B cell (primary cell): ENCODE results near the gene RABGAP1L. TPM values are rescaled to one million over a fixed set of nuclear protein-coding genes. Genes with fewer than 3 reads are reported as not detected.

Experiments used
- ATAC-seq: fragments of 200-7000 bp; cut with Tn5 transposase; one replicate; pipeline ENCODE4 v1.10.0; 2021; ENCODE audit warnings: low read depth, mild to moderate bottlenecking, moderate number of reproducible peaks, moderate library complexity
- CTCF ChIA-PET: fragments of 350-600 bp; sonication (Branson Sonifier 250); formaldehyde crosslinking; loops from one replicate; lab custom pipeline; 2021; ENCODE audit warnings: antibody characterized with exemption, inconsistent platforms; lab: Charles Lee
- POLR2A ChIA-PET: fragments of 350-600 bp; sonication (Branson Sonifier 250); formaldehyde crosslinking; loops from one replicate; lab custom pipeline; 2021; ENCODE audit warnings: antibody characterized with exemption; lab: Charles Lee
- DNase-seq: peaks from one replicate; pipeline ENCODE4 v3.0.0; 2013
- H2AFZ ChIP-seq: 2 replicates; pipeline ENCODE4 v1.6.1; 2012; ENCODE audit warnings: mild to moderate bottlenecking, low read depth, low read length; ENCODE audit not compliant: insufficient read depth, poor library complexity, severe bottlenecking
- H3K27ac ChIP-seq, 2 donors: 1 replicate in 1 of 2; 2 replicates in 1 of 2; pipeline ENCODE4 v1.5.1; 2012 to 2013; ENCODE audit warnings: low read length in 2 of 2, mild to moderate bottlenecking in 2 of 2, moderate library complexity in 1 of 2
- H3K27me3 ChIP-seq, 4 experiments: fragments of 200-600 bp in 1 of 4; sonication (generic) in 1 of 4; replicated peaks in 1 of 4; 1 replicate in 2 of 4; 2 replicates in 2 of 4; pipeline versions ENCODE4 v1.6.1 to v1.7.0; 2013 to 2016; ENCODE audit warnings: low read length in 3 of 4, mild to moderate bottlenecking in 2 of 4, mixed read lengths in 1 of 4, moderate library complexity in 1 of 4; ENCODE audit not compliant: insufficient read depth in 4 of 4, control insufficient read depth in 3 of 4; ENCODE audit errors: control extremely low read depth in 1 of 4
- H3K36me3 ChIP-seq, 2 experiments: replicated peaks in 1 of 2; 1 replicate in 1 of 2; 2 replicates in 1 of 2; pipeline versions ENCODE4 v1.6.1 to v1.7.1; 2013; ENCODE audit warnings: low read length in 1 of 2; ENCODE audit not compliant: insufficient read depth in 2 of 2, control insufficient read depth in 1 of 2; ENCODE audit errors: control extremely low read depth in 1 of 2, extremely low read depth in 1 of 2
- H3K4me1 ChIP-seq, 2 donors: fragments of 200-600 bp in 1 of 2; sonication (generic) in 1 of 2; 1 replicate in 1 of 2; 2 replicates in 1 of 2; pipeline versions ENCODE4 v1.5.1 to v1.6.1; 2013 to 2017; ENCODE audit warnings: low read length in 2 of 2; ENCODE audit not compliant: control insufficient read depth in 2 of 2, insufficient read depth in 2 of 2
- H3K4me2 ChIP-seq: replicated peaks from 2 replicates; pipeline ENCODE3; 2012; ENCODE audit warnings: mild to moderate bottlenecking, low read depth, low read length; ENCODE audit not compliant: poor library complexity, severe bottlenecking
- H3K4me3 ChIP-seq, 5 experiments: fragments of 200-600 bp in 1 of 5; sonication (generic) in 1 of 5; 1 replicate in 3 of 5; 2 replicates in 2 of 5; pipeline versions ENCODE4 v1.5.1 to v1.7.0; 2011 to 2016; ENCODE audit warnings: low read length in 4 of 5, mild to moderate bottlenecking in 4 of 5, low read depth in 2 of 5, control low read depth in 1 of 5, moderate library complexity in 1 of 5; ENCODE audit not compliant: insufficient read depth in 1 of 5; ENCODE audit errors: control extremely low read depth in 1 of 5, extremely low read depth in 1 of 5
- H3K79me2 ChIP-seq: fragments of 200-600 bp; sonication (generic); one replicate; pipeline ENCODE4 v1.6.0; 2016; ENCODE audit warnings: low read length; ENCODE audit not compliant: control insufficient read depth, insufficient read depth
- H3K9ac ChIP-seq: fragments of 200-600 bp; sonication (generic); 2 replicates; pipeline ENCODE4 v1.6.1; 2017; ENCODE audit warnings: mild to moderate bottlenecking, low read length, moderate library complexity
- H3K9me3 ChIP-seq, 3 donors: one replicate each; pipeline versions ENCODE4 v1.6.1 to v1.7.1; 2013; ENCODE audit warnings: low read length in 2 of 3; ENCODE audit not compliant: control insufficient read depth in 2 of 3, insufficient read depth in 1 of 3; ENCODE audit errors: control extremely low read depth in 1 of 3
- H4K20me1 ChIP-seq: 2 replicates; pipeline ENCODE4 v1.6.0; 2012; ENCODE audit warnings: mild to moderate bottlenecking, low read length; ENCODE audit not compliant: insufficient read depth, control insufficient read depth, poor library complexity, severe bottlenecking
- H3K27ac Mint-ChIP-seq: one replicate; pipeline ENCODE4 v1.8.0; 2021; ENCODE audit warnings: mixed read lengths
- H3K27me3 Mint-ChIP-seq: one replicate; pipeline ENCODE4 v1.8.0; 2021; ENCODE audit warnings: mixed read lengths
- H3K4me1 Mint-ChIP-seq: one replicate; pipeline ENCODE4 v1.8.0; 2021; ENCODE audit warnings: mixed read lengths
- H3K4me3 Mint-ChIP-seq: one replicate; pipeline ENCODE4 v1.8.0; 2021; ENCODE audit warnings: mixed read lengths
- H3K9me3 Mint-ChIP-seq: one replicate; pipeline ENCODE4 v1.8.0; 2022; ENCODE audit warnings: mixed read lengths; ENCODE audit not compliant: insufficient read depth
- CTCF ChIP-seq: fragments of 200-600 bp; IDR thresholded peaks from one replicate; pipeline ENCODE4 v1.8.0; 2022; ENCODE audit warnings: antibody characterized with exemption, mild to moderate bottlenecking
- EZH2 ChIP-seq: IDR thresholded peaks from 2 replicates; pipeline ENCODE4 v1.6.1; 2012; ENCODE audit warnings: borderline replicate concordance, low read depth, mild to moderate bottlenecking, moderate library complexity, low read length; ENCODE audit not compliant: insufficient read depth, poor library complexity, severe bottlenecking
- intact Hi-C: fragments of 100-400 bp; cut with micrococcal nuclease; formaldehyde crosslinking; loops from one replicate; pipeline ENCODE4 v1.10.0; 2022
- polyA plus RNA-seq: library from polyadenylated mRNA; depleted of rRNA; stranded (reverse); fragments of >200 nt; gene quantifications from 2 replicates; pipeline ENCODE4 v1.2.3, GENCODE V29; 2012
- total RNA-seq, 2 donors: library from RNA; stranded (reverse); fragments of 120-200 nt in 1 of 2; gene quantifications; 1 replicate in 1 of 2; 2 replicates in 1 of 2; pipeline versions ENCODE4 v1.2.3 to v1.2.4, GENCODE V29; 2013 to 2022

Gene RABGAP1L
- total and polyA plus RNA-seq, 2 donors (not counting 1 experiment from before 2014, with no cell fraction given) = 34.9 to 159 TPM

DNA sequence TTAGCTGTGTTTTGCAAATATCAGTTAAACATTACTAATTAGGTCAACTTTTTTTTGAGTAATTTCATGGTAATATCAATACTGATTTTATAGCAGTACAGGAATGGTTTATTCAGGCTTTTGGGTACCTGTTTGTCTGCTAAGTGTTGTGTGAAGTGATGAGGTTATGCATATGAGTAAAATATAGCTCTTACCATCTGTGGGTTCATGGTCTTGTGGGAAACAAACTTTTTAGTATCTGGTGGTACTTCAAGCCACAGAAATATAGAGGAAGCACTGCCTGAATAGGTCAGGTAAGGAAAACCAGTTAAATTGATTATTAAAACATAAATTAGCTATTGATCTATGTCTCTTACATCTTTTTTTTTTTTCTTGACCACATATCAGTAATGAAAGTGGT lies 113.9 kb downstream of the RABGAP1L start:
- Histone ChIP-seq H3K36me3 (no peaks in the 10 kb centered on the region), H3K9me3 (peaks cover 0 to 3% (median 0%) of the 10 kb centered on the region in 3 donors), H3K4me2 (peak overlapping the region; percentile 7), H3K9ac (no peak overlapping the region), H3K79me2 (peaks cover 3% of the 10 kb centered on the region), H4K20me1 (no peaks in the 10 kb centered on the region), H2AFZ (no peak overlapping the region), H3K27me3 (no peaks in the 10 kb centered on the region), H3K27ac (no peak overlapping the region), H3K4me3 (no peak overlapping the region), H3K4me1 (peaks cover 14 to 32% of the 10 kb centered on the region in 2 donors)
- DNase-seq (no peak), ATAC-seq (no peak)
- ChIA-PET POLR2A (no interaction called here), CTCF (interaction anchor here (0.5 to 4.0 kb wide), 5 partner anchors 10 to 470 kb away, joined by 3 to 27 read pairs (median 4); no protein-coding TSS in a partner anchor)
- Mint-ChIP-seq H3K27ac (peak overlapping the region; percentile 41), H3K27me3 (no peaks in the 10 kb centered on the region), H3K4me3 (peak overlapping the region; percentile 26), H3K9me3 (no peaks in the 10 kb centered on the region), H3K4me1 (peaks cover 50% of the 10 kb centered on the region)
- intact Hi-C loops = no loop called here
- TF ChIP-seq EZH2 = no peak
- TF ChIP-seq CTCF = no peak

- Histone ChIP-seq H4K20me1 (no peaks in the 10 kb centered on the region), H3K4me1 (peaks cover 14 to 32% of the 10 kb centered on the region in 2 donors), H3K9ac (no peak overlapping the region), H3K4me3 (no peak overlapping the region), H3K79me2 (peaks cover 3% of the 10 kb centered on the region), H3K27me3 (no peaks in the 10 kb centered on the region), H3K9me3 (peaks cover 0 to 3% (median 0%) of the 10 kb centered on the region in 3 donors), H3K27ac (no peak overlapping the region), H2AFZ (no peak overlapping the region), H3K4me2 (peak overlapping the region; percentile 7), H3K36me3 (peaks cover 0 to 4% of the 10 kb centered on the region in 2 experiments)
- no peak for DNase-seq
- H3K4me3 Mint-ChIP-seq = no peak overlapping the region
- no peaks in the 10 kb centered on the region for H3K9me3 Mint-ChIP-seq
- ChIA-PET POLR2A (no interaction called here), CTCF (interaction anchor here (0.9 to 4.0 kb wide), 3 partner anchors 11 to 470 kb away, joined by 3 to 27 read pairs (median 3); no protein-coding TSS in a partner anchor)
- no peak for ATAC-seq
- H3K27me3 Mint-ChIP-seq = no peaks in the 10 kb centered on the region
- intact Hi-C loops = no loop called here
- H3K4me1 Mint-ChIP-seq = peaks cover 50% of the 10 kb centered on the region
- TF ChIP-seq EZH2 (no peak), CTCF (no peak)
- H3K27ac Mint-ChIP-seq = no peak overlapping the region
Observed at GRCh38 chr1:174273776-174274175, 114.5 kb downstream of the RABGAP1L start.
